Stimulated activated CD8-positive, alpha-beta memory T cell treated with anti-CD3 and anti-CD28 coated beads, Interleukin-12 subunit alpha, Interleukin-12 subunit beta, amount 100 ng/mL, for 1 hour (primary cell): ENCODE results near the gene TUBB3.
"Not testable (repeated sequence)": the region's sequence is repeated elsewhere in the genome, so short reads cannot be mapped to it uniquely, and the experiment has no call there.

Experiments used
- DNase-seq: peaks from one replicate; pipeline ENCODE4 v3.0.0-alpha.2; 2020; ENCODE audit warnings: low read depth

Gene TUBB3

GRCh38 chr16:89918453-89919347, 4.4 kb upstream of the TUBB3 start, which contains the start of gene MC1R:
TSS of gene MC1R (plus strand) at chr16:89918862. CDS start at chr16:89919259, 397 bp downstream.
- no peak for DNase-seq

- no peak for DNase-seq
Measured at GRCh38 chr16:89919535-89920406, 3.4 kb upstream of the TUBB3 start.

GRCh38 chr16:89920723-89921122, 2.4 kb upstream of the TUBB3 start:
- no peak for DNase-seq

GRCh38 chr16:89921131-89921701, 1.9 kb upstream of the TUBB3 start:
- no peak for DNase-seq

- DNase-seq: no peak
Measured at GRCh38 chr16:89921702-89922476, 1.3 kb upstream of the TUBB3 start.

- no peak for DNase-seq
Measured at GRCh38 chr16:89922477-89922883, 662 bp upstream of the TUBB3 start.

- DNase-seq: no peak
Measured at GRCh38 chr16:89923640-89924296, 626 bp downstream of the TUBB3 start.

GRCh38 chr16:89924297-89924924, 1.3 kb downstream of the TUBB3 start:
- no peak for DNase-seq

- DNase-seq: no peak
Measured at GRCh38 chr16:89924925-89925307, 1.8 kb downstream of the TUBB3 start.

GRCh38 chr16:89925596-89926079, 2.5 kb downstream of the TUBB3 start:
- no peak for DNase-seq

GRCh38 chr16:89931305-89931896, 8.3 kb downstream of the TUBB3 start:
- no peak for DNase-seq

- no peak for DNase-seq
Measured at GRCh38 chr16:89931964-89932363, 8.8 kb downstream of the TUBB3 start.

GRCh38 chr16:89934019-89934418, 10.9 kb downstream of the TUBB3 start:
- not testable (repeated sequence) for DNase-seq

- no peak for DNase-seq
Measured at GRCh38 chr16:89934611-89935553, 11.7 kb downstream of the TUBB3 start.

- DNase-seq: not testable (repeated sequence)
Measured at GRCh38 chr16:89935620-89936019, 12.5 kb downstream of the TUBB3 start.

- no peak for DNase-seq
Measured at GRCh38 chr16:89936034-89936433, 12.9 kb downstream of the TUBB3 start.

- no peak for DNase-seq
Measured at GRCh38 chr16:89936508-89936907, 13.4 kb downstream of the TUBB3 start.

- no peak for DNase-seq
Measured at GRCh38 chr16:89936981-89937380, 13.8 kb downstream of the TUBB3 start.
